SK-N-SH (cell line): Measurements from ENCODE around the gene TSACC. TPM values are rescaled to one million over a fixed set of nuclear protein-coding genes. Genes with fewer than 3 reads are reported as not detected.

Source experiments
- CTCF ChIA-PET: fragments of 300-600, 350-600 bp; formaldehyde crosslinking; extraction: SDS; loops from one replicate; lab custom pipeline; 2021; lab: Yijun Ruan, JAX
- POLR2A ChIA-PET: fragments of 350-600 bp; sonication (Branson Sonifier 250); formaldehyde crosslinking; extraction: SDS; loops from one replicate; lab custom pipeline; 2020; ENCODE audit warnings: antibody characterized with exemption, inconsistent platforms; lab: Yijun Ruan, JAX
- DNase-seq: peaks from one replicate; pipeline ENCODE4 v3.0.0; 2012
- H2AFZ ChIP-seq: fragments of 200-600 bp; sonication (generic); 2 replicates; pipeline ENCODE4 v1.8.1; 2016; ENCODE audit warnings: antibody characterized with exemption, mild to moderate bottlenecking, low read depth
- H3F3A ChIP-seq: fragments of 200-600 bp; sonication (generic); replicated peaks from 2 replicates; pipeline ENCODE3; 2016; ENCODE audit warnings: antibody characterized with exemption, mild to moderate bottlenecking; ENCODE audit not compliant: insufficient read depth
- H3K27ac ChIP-seq, 2 experiments: fragments of 200-500 bp in 1 of 2; fragments of 200-600 bp in 1 of 2; sonication (Bioruptor generic) in 1 of 2; sonication (generic), shearing (Covaris generic) in 1 of 2; 2 replicates each; pipeline versions ENCODE4 v1.5.1 to v1.6.1; 2014 to 2016; ENCODE audit warnings: low read depth in 2 of 2, inconsistent platforms in 1 of 2, low read length in 1 of 2, mild to moderate bottlenecking in 1 of 2, mixed read lengths in 1 of 2
- H3K27me3 ChIP-seq: fragments of 200-600 bp; sonication (generic), shearing (Covaris generic); 2 replicates; pipeline ENCODE4 v1.6.1; 2016; ENCODE audit warnings: mixed run types; ENCODE audit not compliant: insufficient read depth
- H3K36me3 ChIP-seq, 2 experiments: fragments of 200-500 bp in 1 of 2; fragments of 200-600 bp in 1 of 2; sonication (Bioruptor generic) in 1 of 2; sonication (generic) in 1 of 2; replicated peaks in 1 of 2; 2 replicates each; pipeline versions ENCODE3 to v1.5.1; 2014 to 2016; ENCODE audit warnings: low read length in 1 of 2, mild to moderate bottlenecking in 1 of 2; ENCODE audit not compliant: insufficient read depth in 2 of 2, control insufficient read depth in 1 of 2
- H3K4me1 ChIP-seq, 2 experiments: fragments of 200-500 bp in 1 of 2; fragments of 200-600 bp in 1 of 2; sonication (Bioruptor generic) in 1 of 2; sonication (generic), shearing (Covaris generic) in 1 of 2; 2 replicates each; pipeline versions ENCODE4 v1.5.1 to v1.6.1; 2014 to 2016; ENCODE audit warnings: low read depth in 1 of 2, low read length in 1 of 2, mixed run types in 1 of 2; ENCODE audit not compliant: insufficient read depth in 2 of 2, control insufficient read depth in 1 of 2
- H3K4me2 ChIP-seq: fragments of 200-600 bp; sonication (generic), shearing (Covaris generic); 2 replicates; pipeline ENCODE4 v1.6.1; 2017; ENCODE audit warnings: mixed run types
- H3K4me3 ChIP-seq, 2 experiments: fragments of 200-500 bp in 1 of 2; fragments of 200-600 bp in 1 of 2; sonication (Bioruptor generic) in 1 of 2; sonication (generic), shearing (Covaris generic) in 1 of 2; 2 replicates each; pipeline versions ENCODE4 v1.5.1 to v1.8.1; 2014 to 2016; ENCODE audit warnings: low read depth in 2 of 2, inconsistent platforms in 1 of 2, low read length in 1 of 2, mild to moderate bottlenecking in 1 of 2, mixed read lengths in 1 of 2, moderate library complexity in 1 of 2
- H3K79me2 ChIP-seq: fragments of 200-600 bp; sonication (generic); 2 replicates; pipeline ENCODE4 v1.8.1; 2017; ENCODE audit warnings: mild to moderate bottlenecking; ENCODE audit not compliant: insufficient read depth
- H3K9ac ChIP-seq: fragments of 200-600 bp; sonication (generic); 2 replicates; pipeline ENCODE4 v1.6.1; 2017; ENCODE audit warnings: mixed run types
- H3K9me2 ChIP-seq: fragments of 200-600 bp; sonication (generic); 2 replicates; pipeline ENCODE4 v1.6.1; 2017; ENCODE audit warnings: mixed run types
- H3K9me3 ChIP-seq: fragments of 200-600 bp; sonication (generic); 2 replicates; pipeline ENCODE4 v1.6.1; 2017; ENCODE audit warnings: mixed run types, mild to moderate bottlenecking, moderate library complexity
- H4K20me1 ChIP-seq: fragments of 200-600 bp; sonication (generic); 2 replicates; pipeline ENCODE4 v1.6.1; 2017; ENCODE audit warnings: mild to moderate bottlenecking, mixed run types; ENCODE audit not compliant: insufficient read depth
- EP300 ChIP-seq, 2 experiments: IDR thresholded peaks; 2 replicates each; pipeline versions ENCODE4 v1.4.0 to v1.6.1; 2012; ENCODE audit warnings: borderline replicate concordance in 1 of 2, low read depth in 1 of 2, low read length in 1 of 2
- EZH2phosphoT487 ChIP-seq: fragments of 200-600 bp; sonication (generic); IDR thresholded peaks from 2 replicates; pipeline ENCODE4 v1.6.1; 2017; ENCODE audit warnings: low read depth, mixed run types, mild to moderate bottlenecking, antibody characterized with exemption, moderate library complexity, borderline replicate concordance
- FOXJ3 ChIP-seq: sonication (generic); formaldehyde crosslinking; IDR thresholded peaks from 2 replicates; pipeline ENCODE4 v1.5.1; 2020; ENCODE audit warnings: mild to moderate bottlenecking, missing genetic modification reagents
- IRF3 ChIP-seq: fragments of 150-350 bp; IDR thresholded peaks from 2 replicates; pipeline ENCODE4 v1.6.1; 2016; ENCODE audit warnings: mild to moderate bottlenecking, low read depth, low read length
- JUND ChIP-seq: IDR thresholded peaks from 2 replicates; pipeline ENCODE4 v1.4.0; 2012
- MAX ChIP-seq: IDR thresholded peaks from 2 replicates; pipeline ENCODE4 v1.4.0; 2012; ENCODE audit warnings: low read depth
- MEF2A ChIP-seq: IDR thresholded peaks from 2 replicates; pipeline ENCODE4 v1.4.0; 2012; ENCODE audit warnings: low read depth, borderline replicate concordance
- RAD21 ChIP-seq: IDR thresholded peaks from 2 replicates; pipeline ENCODE4 v1.6.1; 2012; ENCODE audit warnings: mild to moderate bottlenecking, low read length
- RFX5 ChIP-seq: IDR thresholded peaks from 2 replicates; pipeline ENCODE4 v1.6.1; 2012; ENCODE audit warnings: mild to moderate bottlenecking, improper control_type of control experiment, low read length
- SIN3A ChIP-seq: IDR thresholded peaks from 2 replicates; pipeline ENCODE4 v1.6.1; 2012; ENCODE audit warnings: low read depth, mild to moderate bottlenecking, low read length, moderate library complexity, borderline replicate concordance
- SMC3 ChIP-seq: IDR thresholded peaks from 2 replicates; pipeline ENCODE4 v1.6.1; 2012; ENCODE audit warnings: low read depth, low read length, improper control_type of control experiment
- TAF1 ChIP-seq: IDR thresholded peaks from 2 replicates; pipeline ENCODE4 v1.6.1; 2012; ENCODE audit warnings: low read depth, mild to moderate bottlenecking, low read length, moderate library complexity, borderline replicate concordance
- TCF12 ChIP-seq: IDR thresholded peaks from 2 replicates; pipeline ENCODE4 v1.4.0; 2012
- WGBS: methylation state at CpG from one replicate; pipeline ENCODE4 v1.1.6; 2017; ENCODE audit warnings: low lambda C conversion rate; 5-methylcytosine and 5-hydroxymethylcytosine counted together
- polyA plus RNA-seq, 3 experiments: library from polyadenylated mRNA; depleted of rRNA; stranded (reverse); fragments of >200 nt; gene quantifications; 2 replicates each; pipeline ENCODE4 v1.2.3, GENCODE V29; 2012

Gene TSACC
- polyA plus RNA-seq, 1 of the 3 experiments (the other 2 are of a cell fraction), result 1.5 TPM

GRCh38 chr1:156303241-156303640 is 35.1 kb upstream of the TSACC start:
- no peak overlapping the region for H3K4me3 ChIP-seq
- TF ChIP-seq TCF12, result no peak
- TF ChIP-seq FOXJ3, result no peak
- TF ChIP-seq TAF1, result no peak
- no peak for TF ChIP-seq MAX
- TF ChIP-seq RFX5, result no peak
- no peak for TF ChIP-seq EP300 (IDR thresholded peaks at IDR 0.05; ENCODE audit: borderline replicate concordance in 1 of 2, low read depth in 1 of 2, low read length in 1 of 2)
- TF ChIP-seq SMC3, result no peak
- no peak for TF ChIP-seq EZH2phosphoT487
- no peak for TF ChIP-seq JUND
- TF ChIP-seq, all 33 proteins: peak for 0
- peaks cover 10 to 38% of the 10 kb centered on the region in 2 experiments for H3K36me3 ChIP-seq
- no peaks in the 10 kb centered on the region for H3K9me2 ChIP-seq
- H3K79me2 ChIP-seq, result no peaks in the 10 kb centered on the region
- 98% methylated on average over 4 of the region's 4 CpGs for WGBS
- POLR2A ChIA-PET, result interaction anchor here (0.6 to 1.0 kb wide), 3 partner anchors 20 to 23 kb away, joined by 3 to 4 read pairs (median 4); partner anchors contain the start of gene SMG5
- H3K9me3 ChIP-seq, result no peaks in the 10 kb centered on the region
- CTCF ChIA-PET, result interaction anchor here (1.2 to 1.3 kb wide), 3 partner anchors 9 to 78 kb away, joined by 3 to 4 read pairs (median 3); no protein-coding TSS in a partner anchor
- H3K4me1 ChIP-seq, result no peaks in the 10 kb centered on the region
- no peaks in the 10 kb centered on the region for H4K20me1 ChIP-seq
- no peak overlapping the region for H3K27ac ChIP-seq
- no peaks in the 10 kb centered on the region for H3K27me3 ChIP-seq
- peaks cover 9% of the 10 kb centered on the region for H3F3A ChIP-seq
- H3K9ac ChIP-seq, result no peak overlapping the region
- no peak for DNase-seq
- no peak overlapping the region for H2AFZ ChIP-seq
- H3K4me2 ChIP-seq, result no peak overlapping the region

GRCh38 chr1:156305215-156305614 is 33.1 kb upstream of the TSACC start:
- Histone ChIP-seq H3K36me3 (peaks cover 24 to 55% of the 10 kb centered on the region in 2 experiments), H3K4me1 (no peaks in the 10 kb centered on the region), H3K9me2 (no peaks in the 10 kb centered on the region), H3K4me2 (no peak overlapping the region), H3K9ac (no peak overlapping the region), H3K27ac (no peak overlapping the region), H3K27me3 (no peaks in the 10 kb centered on the region), H3K79me2 (no peaks in the 10 kb centered on the region), H2AFZ (no peak overlapping the region), H3F3A (peaks cover 17% of the 10 kb centered on the region), H3K9me3 (no peaks in the 10 kb centered on the region), H3K4me3 (no peak overlapping the region), H4K20me1 (no peaks in the 10 kb centered on the region)
- 88% methylated on average over 2 of the region's 2 CpGs for WGBS
- ChIA-PET POLR2A (interaction anchor here (0.6 kb wide), 1 partner anchor 40 kb away, joined by 5 read pairs; no protein-coding TSS in a partner anchor), CTCF (interaction anchor here (1.5 kb wide), 1 partner anchor 80 kb away, joined by 3 read pairs; no protein-coding TSS in a partner anchor)
- TF ChIP-seq TAF1 (no peak), SIN3A (no peak), RAD21 (no peak), IRF3 (no peak), MEF2A (no peak)
- DNase-seq, result no peak
